A549 (cell line): Measurements from ENCODE around the gene CELF4. TPM values are rescaled to one million over a fixed set of nuclear protein-coding genes. Genes with fewer than 3 reads are reported as not detected.

Experiments used
- ATAC-seq, 2 experiments: fragments of 200-7000 bp in 1 of 2; fragments of >200 bp in 1 of 2; cut with Nextera tagmentation in 1 of 2; cut with Tn5 transposase in 1 of 2; 3 replicates each; pipeline versions ENCODE4 v1.8.0 to v1.9.1; 2018 to 2020; ENCODE audit warnings: mild to moderate bottlenecking in 1 of 2, moderate library complexity in 1 of 2
- CTCF ChIA-PET: fragments of 300-600 bp; sonication (Branson Sonifier 250); formaldehyde crosslinking; extraction: SDS; loops from one replicate; lab custom pipeline; 2021; ENCODE audit warnings: antibody characterized with exemption, inconsistent platforms; lab: Yijun Ruan, JAX
- POLR2A ChIA-PET: fragments of 350-600 bp; formaldehyde crosslinking; extraction: SDS; loops from one replicate; lab custom pipeline; 2021; ENCODE audit warnings: antibody characterized with exemption, inconsistent platforms; lab: Yijun Ruan, JAX
- DNase-seq, 2 experiments: peaks; one replicate each; pipeline versions ENCODE4 v3.0.0 to v3.0.0-alpha.2; 2011 to 2016; ENCODE audit warnings: low read depth in 1 of 2, low spot score in 1 of 2
- FAIRE-seq: peaks from 2 replicates; lab custom pipeline; 2011; peaks lifted over from hg19 to GRCh38; lab: Jason Lieb, UNC
- H3K27ac ChIP-seq, 2 experiments: fragments of >200 bp; sonication (Bioruptor Twin); formaldehyde crosslinking; 3 replicates each; pipeline ENCODE4 v1.5.1; 2016 to 2017
- H3K4me1 ChIP-seq: fragments of >200 bp; sonication (Bioruptor Twin); formaldehyde crosslinking; 3 replicates; pipeline ENCODE4 v1.6.1; 2016
- H3K4me2 ChIP-seq: fragments of >200 bp; sonication (Bioruptor Twin); formaldehyde crosslinking; 3 replicates; pipeline ENCODE4 v1.6.1; 2016
- H3K4me3 ChIP-seq: fragments of >200 bp; sonication (Bioruptor Twin); formaldehyde crosslinking; 3 replicates; pipeline ENCODE4 v1.5.1; 2016
- H3K9me3 ChIP-seq: fragments of >200 bp; sonication (Bioruptor Twin); formaldehyde crosslinking; 3 replicates; pipeline ENCODE4 v1.6.1; 2016
- BHLHE40 ChIP-seq: IDR thresholded peaks from 2 replicates; pipeline ENCODE4 v1.6.1; 2012; ENCODE audit warnings: low read depth, low read length, inconsistent platforms
- CBX8 ChIP-seq: fragments of 200-600 bp; sonication (generic); IDR thresholded peaks from 2 replicates; pipeline ENCODE4 v1.6.1; 2016
- CEBPB ChIP-seq, 2 experiments: fragments of >200 bp in 1 of 2; sonication (Bioruptor Twin) in 1 of 2; formaldehyde crosslinking in 1 of 2; IDR thresholded peaks; 2 replicates each; pipeline ENCODE4 v1.6.1; 2012 to 2016
- CHD2 ChIP-seq: fragments of 150-350 bp; IDR thresholded peaks from 2 replicates; pipeline ENCODE4 v1.6.1; 2014; ENCODE audit warnings: low read length; ENCODE audit not compliant: partially characterized antibody
- ESRRA ChIP-seq: fragments of 150-350 bp; IDR thresholded peaks from 2 replicates; pipeline ENCODE4 v1.6.1; 2014; ENCODE audit warnings: mild to moderate bottlenecking, low read length, borderline replicate concordance
- FOSB ChIP-seq: fragments of 250-450 bp; sonication (Bioruptor Pico); IDR thresholded peaks from 2 replicates; pipeline ENCODE4 v1.5.0; 2020; ENCODE audit warnings: mild to moderate bottlenecking, moderate library complexity
- HDAC2 ChIP-seq: fragments of 200-600 bp; sonication (generic); IDR thresholded peaks from 2 replicates; pipeline ENCODE4 v1.6.1; 2016
- HOXB13 ChIP-seq: fragments of 250-450 bp; sonication (Bioruptor Pico); IDR thresholded peaks from 2 replicates; pipeline ENCODE4 v1.5.0; 2020; ENCODE audit warnings: low read depth, mild to moderate bottlenecking, moderate library complexity
- JUNB ChIP-seq: fragments of >200 bp; sonication (Bioruptor Twin); formaldehyde crosslinking; IDR thresholded peaks from 2 replicates; pipeline ENCODE4 v1.6.1; 2016
- KDM5A ChIP-seq: fragments of 200-600 bp; sonication (generic); IDR thresholded peaks from 2 replicates; pipeline ENCODE4 v1.6.1; 2016; ENCODE audit warnings: antibody characterized with exemption, mild to moderate bottlenecking
- POLR2AphosphoS2 ChIP-seq: conservative IDR thresholded peaks from 2 replicates; pipeline ENCODE4 v1.6.1; 2012; ENCODE audit warnings: low read length, improper control_type of control experiment, inconsistent platforms
- RAD21 ChIP-seq, 2 experiments: fragments of >200 bp in 1 of 2; sonication (Bioruptor Twin) in 1 of 2; formaldehyde crosslinking in 1 of 2; IDR thresholded peaks in 1 of 2; conservative IDR thresholded peaks in 1 of 2; 2 replicates in 1 of 2; 3 replicates in 1 of 2; pipeline ENCODE4 v1.6.1; 2012 to 2018; ENCODE audit warnings: inconsistent platforms in 1 of 2
- RARB ChIP-seq: fragments of 250-450 bp; sonication (Bioruptor Pico); IDR thresholded peaks from 2 replicates; pipeline ENCODE4 v1.8.0; 2021; ENCODE audit warnings: mild to moderate bottlenecking, moderate library complexity
- ZFP36 ChIP-seq: fragments of 450-650 bp; IDR thresholded peaks from 2 replicates; pipeline ENCODE4 v1.6.1; 2014; ENCODE audit warnings: borderline replicate concordance; ENCODE audit not compliant: partially characterized antibody
- ZNF302 ChIP-seq: fragments of 250-450 bp; sonication (Bioruptor Pico); IDR thresholded peaks from 2 replicates; pipeline ENCODE4 v1.9.0; 2021; ENCODE audit warnings: inconsistent platforms, mild to moderate bottlenecking, moderate library complexity
- ZSCAN20 ChIP-seq: fragments of 250-450 bp; sonication (Bioruptor Pico); IDR thresholded peaks from 2 replicates; pipeline ENCODE4 v1.8.0; 2022; ENCODE audit warnings: mild to moderate bottlenecking, moderate library complexity
- WGBS: methylation state at CpG from one replicate; pipeline ENCODE4 v1.1.6; 2017; ENCODE audit errors: missing lambda C conversion rate; 5-methylcytosine and 5-hydroxymethylcytosine counted together
- polyA plus RNA-seq, 4 experiments: library from polyadenylated mRNA; depleted of rRNA in 3 of 4; stranded (reverse); fragments of >200 nt; fragmentation: RNase III in 1 of 4; extraction: RNeasy Plus Mini Kit Qiagen cat#74134 plus additional on column Dnase treatment in 1 of 4; gene quantifications; 2 replicates in 3 of 4; 3 replicates in 1 of 4; pipeline ENCODE4 v1.2.3, GENCODE V29; 2011 to 2017
- TF ChIP-seq, protein P1 (sequence below): fragments of >200 bp; sonication (Bioruptor Twin); formaldehyde crosslinking; IDR thresholded peaks from 3 replicates; pipeline ENCODE4 v1.5.1; 2016
- TF ChIP-seq, protein P2 (sequence below): IDR thresholded peaks from 2 replicates; pipeline ENCODE4 v1.6.1; 2012
- TF ChIP-seq, protein P3 (sequence below): fragments of 250-450 bp; sonication (Bioruptor Pico); IDR thresholded peaks from 2 replicates; pipeline ENCODE4 v1.5.0; 2020; ENCODE audit warnings: low read depth, mild to moderate bottlenecking, moderate library complexity
- TF ChIP-seq, protein P4 (sequence below): fragments of 200-600 bp; sonication (generic); IDR thresholded peaks from 2 replicates; pipeline ENCODE4 v1.6.1; 2016; ENCODE audit warnings: antibody characterized with exemption, mild to moderate bottlenecking, moderate library complexity
- TF ChIP-seq, protein P5 (sequence below): fragments of 150-350 bp; IDR thresholded peaks from 2 replicates; pipeline ENCODE4 v1.6.1; 2014; ENCODE audit warnings: low read depth, mild to moderate bottlenecking, low read length

The CELF4 gene
- polyA plus RNA-seq, 2 of the 4 experiments (the other 2 are of a cell fraction) = 0.08 TPM; not detected in 1

DNA sequence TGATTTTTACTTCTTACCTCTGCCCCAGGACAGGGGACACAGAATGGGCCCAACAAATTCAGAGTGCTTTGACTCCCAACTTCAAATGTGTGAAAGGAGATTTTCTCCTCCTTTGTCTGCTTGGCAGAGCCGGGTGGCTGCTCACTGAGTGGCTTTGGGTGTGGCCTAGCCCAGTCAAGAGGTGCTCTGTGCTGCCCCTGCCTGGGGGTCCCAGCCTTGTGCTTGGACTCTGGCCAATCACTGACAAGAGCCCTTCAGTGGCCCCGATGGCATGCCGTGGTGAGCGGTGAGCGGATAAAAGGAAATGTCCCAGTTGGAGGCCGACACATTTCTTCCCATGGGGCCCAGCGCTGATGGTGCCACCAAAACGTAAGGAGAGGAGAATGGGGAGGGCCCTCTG, 259.2 kb downstream of the CELF4 start:
- FAIRE-seq (no peak), ATAC-seq (no peak), DNase-seq (no peak)
- Histone ChIP-seq H3K27ac (no peak overlapping the region), H3K4me3 (no peak overlapping the region), H3K9me3 (no peaks in the 10 kb centered on the region), H3K4me2 (no peak overlapping the region), H3K4me1 (no peaks in the 10 kb centered on the region)
- CTCF ChIA-PET = no interaction called here
- POLR2A ChIA-PET = no interaction called here
- TF ChIP-seq ESRRA = no peak
- WGBS = 43% methylated on average over 1 of the region's 8 CpGs

DNA sequence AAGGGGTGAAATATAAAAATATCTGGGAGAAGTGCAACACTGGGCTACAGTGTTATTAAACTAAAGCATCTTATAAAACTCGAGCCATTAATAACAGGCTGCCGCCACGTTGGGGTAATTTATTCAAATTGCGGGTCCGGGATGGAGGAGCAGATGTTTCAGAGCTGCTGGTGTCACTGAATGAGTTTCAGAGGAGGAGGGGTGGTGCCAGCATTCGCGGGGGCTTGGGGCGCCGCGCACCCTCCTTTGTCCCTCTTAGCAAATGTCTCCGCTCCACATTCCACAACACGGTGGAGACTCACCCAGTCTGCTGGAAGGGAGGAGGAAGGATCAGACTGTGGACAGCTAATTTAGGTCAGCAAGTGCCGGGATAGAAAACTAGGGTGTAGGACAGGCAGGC, 260.5 kb downstream of the CELF4 start:
- ATAC-seq (no peak), DNase-seq (no peak), FAIRE-seq (no peak)
- H3K27ac ChIP-seq = no peak overlapping the region
- TF ChIP-seq, protein P1, sequence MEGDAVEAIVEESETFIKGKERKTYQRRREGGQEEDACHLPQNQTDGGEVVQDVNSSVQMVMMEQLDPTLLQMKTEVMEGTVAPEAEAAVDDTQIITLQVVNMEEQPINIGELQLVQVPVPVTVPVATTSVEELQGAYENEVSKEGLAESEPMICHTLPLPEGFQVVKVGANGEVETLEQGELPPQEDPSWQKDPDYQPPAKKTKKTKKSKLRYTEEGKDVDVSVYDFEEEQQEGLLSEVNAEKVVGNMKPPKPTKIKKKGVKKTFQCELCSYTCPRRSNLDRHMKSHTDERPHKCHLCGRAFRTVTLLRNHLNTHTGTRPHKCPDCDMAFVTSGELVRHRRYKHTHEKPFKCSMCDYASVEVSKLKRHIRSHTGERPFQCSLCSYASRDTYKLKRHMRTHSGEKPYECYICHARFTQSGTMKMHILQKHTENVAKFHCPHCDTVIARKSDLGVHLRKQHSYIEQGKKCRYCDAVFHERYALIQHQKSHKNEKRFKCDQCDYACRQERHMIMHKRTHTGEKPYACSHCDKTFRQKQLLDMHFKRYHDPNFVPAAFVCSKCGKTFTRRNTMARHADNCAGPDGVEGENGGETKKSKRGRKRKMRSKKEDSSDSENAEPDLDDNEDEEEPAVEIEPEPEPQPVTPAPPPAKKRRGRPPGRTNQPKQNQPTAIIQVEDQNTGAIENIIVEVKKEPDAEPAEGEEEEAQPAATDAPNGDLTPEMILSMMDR = no peak
- TF ChIP-seq, protein P2, sequence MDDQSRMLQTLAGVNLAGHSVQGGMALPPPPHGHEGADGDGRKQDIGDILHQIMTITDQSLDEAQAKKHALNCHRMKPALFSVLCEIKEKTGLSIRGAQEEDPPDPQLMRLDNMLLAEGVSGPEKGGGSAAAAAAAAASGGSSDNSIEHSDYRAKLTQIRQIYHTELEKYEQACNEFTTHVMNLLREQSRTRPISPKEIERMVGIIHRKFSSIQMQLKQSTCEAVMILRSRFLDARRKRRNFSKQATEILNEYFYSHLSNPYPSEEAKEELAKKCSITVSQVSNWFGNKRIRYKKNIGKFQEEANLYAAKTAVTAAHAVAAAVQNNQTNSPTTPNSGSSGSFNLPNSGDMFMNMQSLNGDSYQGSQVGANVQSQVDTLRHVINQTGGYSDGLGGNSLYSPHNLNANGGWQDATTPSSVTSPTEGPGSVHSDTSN = no peak
- TF ChIP-seq, protein P3, sequence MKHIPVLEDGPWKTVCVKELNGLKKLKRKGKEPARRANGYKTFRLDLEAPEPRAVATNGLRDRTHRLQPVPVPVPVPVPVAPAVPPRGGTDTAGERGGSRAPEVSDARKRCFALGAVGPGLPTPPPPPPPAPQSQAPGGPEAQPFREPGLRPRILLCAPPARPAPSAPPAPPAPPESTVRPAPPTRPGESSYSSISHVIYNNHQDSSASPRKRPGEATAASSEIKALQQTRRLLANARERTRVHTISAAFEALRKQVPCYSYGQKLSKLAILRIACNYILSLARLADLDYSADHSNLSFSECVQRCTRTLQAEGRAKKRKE (CRISPR knock-in tag) = no peak
- TF ChIP-seq KDM5A (no peak), RARB (no peak), ZFP36 (no peak), CHD2 (no peak), FOSB (CRISPR knock-in tag) (no peak), HOXB13 (CRISPR knock-in tag) (no peak), CEBPB (IDR thresholded peaks at IDR 0.05) (no peak), BHLHE40 (no peak), ZNF302 (CRISPR knock-in tag) (no peak), ZSCAN20 (no peak), CBX8 (no peak), HDAC2 (no peak), RAD21 (conservative IDR thresholded peaks at IDR 0.05 in 1 of 2, IDR thresholded peaks at IDR 0.05 in 1 of 2) (no peak), JUNB (no peak), POLR2AphosphoS2 (no peak)
- TF ChIP-seq, protein P4, sequence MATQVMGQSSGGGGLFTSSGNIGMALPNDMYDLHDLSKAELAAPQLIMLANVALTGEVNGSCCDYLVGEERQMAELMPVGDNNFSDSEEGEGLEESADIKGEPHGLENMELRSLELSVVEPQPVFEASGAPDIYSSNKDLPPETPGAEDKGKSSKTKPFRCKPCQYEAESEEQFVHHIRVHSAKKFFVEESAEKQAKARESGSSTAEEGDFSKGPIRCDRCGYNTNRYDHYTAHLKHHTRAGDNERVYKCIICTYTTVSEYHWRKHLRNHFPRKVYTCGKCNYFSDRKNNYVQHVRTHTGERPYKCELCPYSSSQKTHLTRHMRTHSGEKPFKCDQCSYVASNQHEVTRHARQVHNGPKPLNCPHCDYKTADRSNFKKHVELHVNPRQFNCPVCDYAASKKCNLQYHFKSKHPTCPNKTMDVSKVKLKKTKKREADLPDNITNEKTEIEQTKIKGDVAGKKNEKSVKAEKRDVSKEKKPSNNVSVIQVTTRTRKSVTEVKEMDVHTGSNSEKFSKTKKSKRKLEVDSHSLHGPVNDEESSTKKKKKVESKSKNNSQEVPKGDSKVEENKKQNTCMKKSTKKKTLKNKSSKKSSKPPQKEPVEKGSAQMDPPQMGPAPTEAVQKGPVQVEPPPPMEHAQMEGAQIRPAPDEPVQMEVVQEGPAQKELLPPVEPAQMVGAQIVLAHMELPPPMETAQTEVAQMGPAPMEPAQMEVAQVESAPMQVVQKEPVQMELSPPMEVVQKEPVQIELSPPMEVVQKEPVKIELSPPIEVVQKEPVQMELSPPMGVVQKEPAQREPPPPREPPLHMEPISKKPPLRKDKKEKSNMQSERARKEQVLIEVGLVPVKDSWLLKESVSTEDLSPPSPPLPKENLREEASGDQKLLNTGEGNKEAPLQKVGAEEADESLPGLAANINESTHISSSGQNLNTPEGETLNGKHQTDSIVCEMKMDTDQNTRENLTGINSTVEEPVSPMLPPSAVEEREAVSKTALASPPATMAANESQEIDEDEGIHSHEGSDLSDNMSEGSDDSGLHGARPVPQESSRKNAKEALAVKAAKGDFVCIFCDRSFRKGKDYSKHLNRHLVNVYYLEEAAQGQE = no peak
- TF ChIP-seq, protein P5, sequence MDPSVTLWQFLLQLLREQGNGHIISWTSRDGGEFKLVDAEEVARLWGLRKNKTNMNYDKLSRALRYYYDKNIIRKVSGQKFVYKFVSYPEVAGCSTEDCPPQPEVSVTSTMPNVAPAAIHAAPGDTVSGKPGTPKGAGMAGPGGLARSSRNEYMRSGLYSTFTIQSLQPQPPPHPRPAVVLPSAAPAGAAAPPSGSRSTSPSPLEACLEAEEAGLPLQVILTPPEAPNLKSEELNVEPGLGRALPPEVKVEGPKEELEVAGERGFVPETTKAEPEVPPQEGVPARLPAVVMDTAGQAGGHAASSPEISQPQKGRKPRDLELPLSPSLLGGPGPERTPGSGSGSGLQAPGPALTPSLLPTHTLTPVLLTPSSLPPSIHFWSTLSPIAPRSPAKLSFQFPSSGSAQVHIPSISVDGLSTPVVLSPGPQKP = no peak
- no peak overlapping the region for H3K4me3 ChIP-seq
- no peaks in the 10 kb centered on the region for H3K9me3 ChIP-seq
- ChIA-PET CTCF (no interaction called here), POLR2A (no interaction called here)
- H3K4me2 ChIP-seq = no peak overlapping the region
- 80% methylated on average over 13 of the region's 13 CpGs for WGBS
- peaks cover 4% of the 10 kb centered on the region for H3K4me1 ChIP-seq
